ENCODE measurements around the gene CAMK2D.

CAMK2D gene

DNA sequence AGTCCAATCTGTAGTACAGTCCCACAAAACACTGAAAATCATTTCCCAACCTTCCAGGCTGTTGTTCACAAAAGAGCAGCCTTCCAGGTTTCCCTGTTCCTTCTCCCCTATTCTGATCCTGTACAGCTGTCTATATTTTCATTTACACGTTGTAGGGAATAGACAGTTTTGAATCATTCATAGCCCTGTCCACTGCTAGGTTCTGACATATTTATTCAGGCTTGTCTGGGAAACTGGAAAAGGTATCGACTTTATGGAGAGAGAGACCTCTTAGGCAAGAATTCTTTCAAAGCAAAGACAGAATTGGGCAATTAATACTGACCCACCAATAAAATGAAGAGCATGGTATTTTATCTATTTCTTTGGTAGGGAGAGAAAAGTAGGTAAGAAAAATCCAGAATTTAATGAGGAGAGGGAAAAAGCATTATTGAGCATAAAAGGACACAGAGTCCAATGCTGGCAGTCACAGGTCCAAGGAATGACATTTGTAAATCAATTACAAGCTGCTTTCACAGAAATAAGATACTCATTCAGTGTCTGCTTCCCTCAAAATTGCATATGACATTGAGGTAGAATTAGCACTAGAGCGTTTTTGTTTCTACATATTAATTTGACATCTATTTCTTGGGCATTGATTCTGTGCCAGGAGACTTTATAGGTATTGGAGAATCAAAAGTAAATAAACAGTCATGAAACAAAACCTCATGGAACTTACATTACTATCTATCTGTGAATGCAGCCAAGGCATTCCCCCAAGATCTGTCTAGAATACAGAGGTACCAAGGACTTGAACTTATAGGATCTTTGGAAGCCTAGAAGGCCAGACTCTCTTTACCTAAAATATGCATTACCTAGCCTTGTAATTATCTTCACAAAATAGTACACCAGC, 127.2 kb downstream of the CAMK2D start:
- Histone ChIP-seq H3K4me3 (ENCODE audit: severe bottlenecking) (no peak overlapping the region), H3K9me3 (ENCODE audit: severe bottlenecking) (no peaks in the 10 kb centered on the region), H3K27ac (ENCODE audit: poor library complexity, severe bottlenecking) (no peak overlapping the region), H3K36me3 (ENCODE audit: low read depth) (no peaks in the 10 kb centered on the region), H3K27me3 (ENCODE audit: insufficient read depth, poor library complexity, severe bottlenecking) (no peaks in the 10 kb centered on the region), H3K4me1 (ENCODE audit: insufficient read depth, poor library complexity, severe bottlenecking) (no peaks in the 10 kb centered on the region)
- DNase-seq (ENCODE audit: low spot score), result no peak
- TF ChIP-seq, protein P1, sequence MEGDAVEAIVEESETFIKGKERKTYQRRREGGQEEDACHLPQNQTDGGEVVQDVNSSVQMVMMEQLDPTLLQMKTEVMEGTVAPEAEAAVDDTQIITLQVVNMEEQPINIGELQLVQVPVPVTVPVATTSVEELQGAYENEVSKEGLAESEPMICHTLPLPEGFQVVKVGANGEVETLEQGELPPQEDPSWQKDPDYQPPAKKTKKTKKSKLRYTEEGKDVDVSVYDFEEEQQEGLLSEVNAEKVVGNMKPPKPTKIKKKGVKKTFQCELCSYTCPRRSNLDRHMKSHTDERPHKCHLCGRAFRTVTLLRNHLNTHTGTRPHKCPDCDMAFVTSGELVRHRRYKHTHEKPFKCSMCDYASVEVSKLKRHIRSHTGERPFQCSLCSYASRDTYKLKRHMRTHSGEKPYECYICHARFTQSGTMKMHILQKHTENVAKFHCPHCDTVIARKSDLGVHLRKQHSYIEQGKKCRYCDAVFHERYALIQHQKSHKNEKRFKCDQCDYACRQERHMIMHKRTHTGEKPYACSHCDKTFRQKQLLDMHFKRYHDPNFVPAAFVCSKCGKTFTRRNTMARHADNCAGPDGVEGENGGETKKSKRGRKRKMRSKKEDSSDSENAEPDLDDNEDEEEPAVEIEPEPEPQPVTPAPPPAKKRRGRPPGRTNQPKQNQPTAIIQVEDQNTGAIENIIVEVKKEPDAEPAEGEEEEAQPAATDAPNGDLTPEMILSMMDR (IDR thresholded peaks at IDR 0.05; ENCODE audit: poor library complexity, severe bottlenecking), result no peak
- no peak for ATAC-seq (ENCODE audit: low read depth)

DNA sequence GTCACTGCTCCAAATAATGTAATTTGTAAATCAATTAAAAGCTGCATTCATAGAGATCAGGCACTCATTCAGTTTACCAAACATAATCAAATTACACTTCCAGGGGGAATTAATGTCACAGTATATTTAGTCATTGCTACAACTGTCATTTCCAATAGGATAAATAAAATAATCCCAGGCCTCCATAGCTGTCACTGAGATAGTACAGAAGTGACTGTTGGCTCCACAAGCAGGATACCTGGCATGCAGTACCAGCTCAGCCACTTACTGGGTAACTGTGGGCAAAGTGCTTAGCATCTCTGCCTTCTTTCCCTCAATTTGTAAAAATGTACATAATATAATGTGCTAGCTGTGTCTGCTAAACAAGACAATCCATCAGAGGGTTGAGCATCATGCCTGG, 128.1 kb downstream of the CAMK2D start:
- no peaks in the 10 kb centered on the region for H3K4me1 ChIP-seq (ENCODE audit: insufficient read depth, poor library complexity, severe bottlenecking)
- no peak for DNase-seq (ENCODE audit: low spot score)

DNA sequence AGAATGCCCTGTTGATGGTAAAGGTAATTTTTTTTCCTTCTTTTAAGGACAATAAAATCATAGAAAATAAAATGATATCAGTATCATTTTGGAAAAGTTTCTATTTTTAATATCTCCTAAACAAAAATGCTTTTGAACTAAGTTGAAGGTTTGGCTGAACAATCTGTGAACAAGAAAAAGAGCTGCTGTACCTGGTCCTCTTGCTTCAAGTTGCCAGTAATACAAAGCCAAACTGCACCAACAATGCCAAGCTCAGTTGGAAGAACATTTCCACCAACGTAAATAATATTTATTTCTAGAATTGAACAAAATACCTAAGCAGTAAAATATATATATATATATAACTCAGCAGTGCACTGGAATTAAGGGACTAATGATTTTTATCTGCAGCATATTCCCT, 132.8 kb downstream of the CAMK2D start:
- DNase-seq (ENCODE audit: low spot score), result no peak
- Histone ChIP-seq H3K4me3 (ENCODE audit: severe bottlenecking) (no peak overlapping the region), H3K4me1 (ENCODE audit: insufficient read depth, poor library complexity, severe bottlenecking) (no peaks in the 10 kb centered on the region), H3K36me3 (ENCODE audit: low read depth) (no peaks in the 10 kb centered on the region), H3K27me3 (ENCODE audit: insufficient read depth, poor library complexity, severe bottlenecking) (no peaks in the 10 kb centered on the region), H3K27ac (ENCODE audit: poor library complexity, severe bottlenecking) (no peak overlapping the region), H3K9me3 (ENCODE audit: severe bottlenecking) (no peaks in the 10 kb centered on the region)
- TF ChIP-seq, protein P1 (IDR thresholded peaks at IDR 0.05; ENCODE audit: poor library complexity, severe bottlenecking), result no peak
- ATAC-seq (ENCODE audit: low read depth), result no peak

More for the DNA sequence above, 128.1 kb downstream of the CAMK2D start:
- Histone ChIP-seq H3K9me3 (ENCODE audit: severe bottlenecking) (no peaks in the 10 kb centered on the region), H3K4me3 (ENCODE audit: severe bottlenecking) (no peak overlapping the region), H3K27ac (ENCODE audit: poor library complexity, severe bottlenecking) (no peak overlapping the region), H3K36me3 (ENCODE audit: low read depth) (no peaks in the 10 kb centered on the region), H3K27me3 (ENCODE audit: insufficient read depth, poor library complexity, severe bottlenecking) (no peaks in the 10 kb centered on the region)
- TF ChIP-seq, protein P1 (IDR thresholded peaks at IDR 0.05; ENCODE audit: poor library complexity, severe bottlenecking), result no peak
- no peak for ATAC-seq (ENCODE audit: low read depth)

DNA sequence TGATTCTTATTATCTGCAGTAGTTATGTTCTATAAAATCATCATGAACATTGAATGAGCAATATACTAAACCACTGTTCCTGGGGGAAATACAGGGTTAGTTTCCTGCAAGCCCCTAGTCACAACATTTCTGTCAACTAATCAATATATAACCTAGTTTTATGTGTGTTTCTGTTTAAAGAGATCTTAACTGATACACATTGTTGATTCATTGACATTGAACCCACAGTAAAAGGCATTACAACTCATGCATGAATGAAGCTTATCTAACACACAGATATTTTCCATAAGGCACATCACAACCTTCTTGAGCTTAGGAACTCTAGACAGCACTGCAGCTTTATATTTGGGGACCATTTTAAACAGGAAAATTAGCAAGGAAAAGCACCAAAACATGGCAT, 134.2 kb downstream of the CAMK2D start:
- no peaks in the 10 kb centered on the region for H3K36me3 ChIP-seq (ENCODE audit: low read depth)
- H3K27me3 ChIP-seq (ENCODE audit: insufficient read depth, poor library complexity, severe bottlenecking), result no peaks in the 10 kb centered on the region
- no peaks in the 10 kb centered on the region for H3K4me1 ChIP-seq (ENCODE audit: insufficient read depth, poor library complexity, severe bottlenecking)
- H3K9me3 ChIP-seq (ENCODE audit: severe bottlenecking), result no peaks in the 10 kb centered on the region
- H3K4me3 ChIP-seq (ENCODE audit: severe bottlenecking), result no peak overlapping the region
- TF ChIP-seq, protein P1 (IDR thresholded peaks at IDR 0.05; ENCODE audit: poor library complexity, severe bottlenecking), result no peak
- no peak for DNase-seq (ENCODE audit: low spot score)
- H3K27ac ChIP-seq (ENCODE audit: poor library complexity, severe bottlenecking), result no peak overlapping the region
- ATAC-seq (ENCODE audit: low read depth), result no peak

DNA sequence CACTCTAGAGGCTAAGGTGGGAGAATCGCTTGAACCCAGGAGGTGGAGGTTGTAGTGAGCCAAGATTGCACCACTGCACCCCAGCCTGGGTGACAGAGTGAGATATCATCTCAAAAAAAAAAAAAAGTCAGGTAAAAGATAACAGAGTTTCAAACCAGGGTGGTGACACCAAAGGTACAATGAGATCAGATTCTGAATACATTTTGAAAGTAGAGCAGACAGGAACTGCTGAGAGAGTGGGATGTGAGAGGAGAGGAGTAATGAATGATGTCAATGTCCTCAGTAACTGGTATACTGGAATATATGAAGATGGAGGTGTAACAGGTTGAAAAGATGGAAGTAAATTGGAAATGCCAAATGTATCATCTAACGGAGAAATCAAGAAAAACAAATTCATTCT, 135.6 kb downstream of the CAMK2D start:
- no peak overlapping the region for H3K27ac ChIP-seq (ENCODE audit: poor library complexity, severe bottlenecking)
- no peak for ATAC-seq (ENCODE audit: low read depth)
- no peaks in the 10 kb centered on the region for H3K4me1 ChIP-seq (ENCODE audit: insufficient read depth, poor library complexity, severe bottlenecking)

More for the DNA sequence above, 135.6 kb downstream of the CAMK2D start:
- no peaks in the 10 kb centered on the region for H3K36me3 ChIP-seq (ENCODE audit: low read depth)
- H3K27me3 ChIP-seq (ENCODE audit: insufficient read depth, poor library complexity, severe bottlenecking), result no peaks in the 10 kb centered on the region
- H3K9me3 ChIP-seq (ENCODE audit: severe bottlenecking), result no peaks in the 10 kb centered on the region
- TF ChIP-seq, protein P1 (IDR thresholded peaks at IDR 0.05; ENCODE audit: poor library complexity, severe bottlenecking), result no peak
- no peak overlapping the region for H3K4me3 ChIP-seq (ENCODE audit: severe bottlenecking)
- no peak for DNase-seq (ENCODE audit: low spot score)

Measured in RWPE2 (cell line).